Progenitor cell of endocrine pancreas (in vitro differentiated cells): ENCODE measurements around the gene RNFT2. TPM values are rescaled to one million over a fixed set of nuclear protein-coding genes. Genes with fewer than 3 reads are reported as not detected.
"Not testable (repeated sequence)": the region's sequence is repeated elsewhere in the genome, so short reads cannot be mapped to it uniquely, and the experiment has no call there.

Experiments
- DNase-seq: peaks from one replicate; pipeline ENCODE4 v3.0.0; 2021; ENCODE audit warnings: low spot score; ENCODE audit not compliant: unreplicated experiment
- H3K27ac Mint-ChIP-seq: 2 replicates; pipeline ENCODE4 v1.8.0; 2021; ENCODE audit warnings: mild to moderate bottlenecking, moderate library complexity, mixed read lengths
- H3K27me3 Mint-ChIP-seq: 2 replicates; pipeline ENCODE4 v1.8.0; 2021; ENCODE audit warnings: mixed read lengths
- H3K36me3 Mint-ChIP-seq: 2 replicates; pipeline ENCODE4 v1.8.0; 2022; ENCODE audit warnings: mixed read lengths; ENCODE audit not compliant: insufficient read depth
- H3K4me1 Mint-ChIP-seq: 2 replicates; pipeline ENCODE4 v1.8.0; 2021; ENCODE audit warnings: low read depth, mixed read lengths
- H3K4me3 Mint-ChIP-seq: 2 replicates; pipeline ENCODE4 v1.8.0; 2021; ENCODE audit warnings: low read depth, mild to moderate bottlenecking, moderate library complexity, mixed read lengths
- H3K9me3 Mint-ChIP-seq: 2 replicates; pipeline ENCODE4 v1.8.0; 2021; ENCODE audit warnings: low read depth, mixed read lengths
- CTCF ChIP-seq: fragments of 200-600 bp; sonication (generic); IDR thresholded peaks from one replicate; pipeline ENCODE4 v1.5.0; 2021; ENCODE audit warnings: antibody characterized with exemption, mild to moderate bottlenecking; ENCODE audit not compliant: unreplicated experiment
- total RNA-seq: library from RNA; stranded (reverse); gene quantifications from 2 replicates; pipeline ENCODE4 v1.2.1, GENCODE V29; 2021

Gene RNFT2
- total RNA-seq, 1 donor from 2014 or later: 32.1 TPM

GRCh38 chr12:116784238-116784612 is 46.1 kb downstream of the RNFT2 start:
- H3K36me3 Mint-ChIP-seq: peaks cover 21% of the 10 kb centered on the region
- no peaks in the 10 kb centered on the region for H3K27me3 Mint-ChIP-seq
- no peaks in the 10 kb centered on the region for H3K4me1 Mint-ChIP-seq
- no peak for DNase-seq
- H3K4me3 Mint-ChIP-seq: no peak overlapping the region
- TF ChIP-seq CTCF: no peak
- H3K9me3 Mint-ChIP-seq: no peaks in the 10 kb centered on the region
- H3K27ac Mint-ChIP-seq: no peak overlapping the region

- H3K36me3 Mint-ChIP-seq: peaks cover 11% of the 10 kb centered on the region
- H3K9me3 Mint-ChIP-seq, H3K27me3 Mint-ChIP-seq, H3K4me1 Mint-ChIP-seq, H3K4me3 Mint-ChIP-seq, H3K27ac Mint-ChIP-seq, DNase-seq: not testable (repeated sequence)
Observed at GRCh38 chr12:116789562-116789961, 51.4 kb downstream of the RNFT2 start.

- Mint-ChIP-seq H3K27ac (no peak overlapping the region), H3K9me3 (no peaks in the 10 kb centered on the region), H3K36me3 (peaks cover 6% of the 10 kb centered on the region), H3K4me1 (no peaks in the 10 kb centered on the region), H3K4me3 (no peak overlapping the region), H3K27me3 (no peaks in the 10 kb centered on the region)
- TF ChIP-seq CTCF: no peak
- DNase-seq: no peak
Observed at GRCh38 chr12:116790066-116790465, 52.0 kb downstream of the RNFT2 start.

GRCh38 chr12:116792403-116792802 is 54.3 kb downstream of the RNFT2 start:
- Mint-ChIP-seq H3K27ac (no peak overlapping the region), H3K4me1 (no peaks in the 10 kb centered on the region), H3K36me3 (peaks cover 3% of the 10 kb centered on the region), H3K4me3 (no peak overlapping the region), H3K27me3 (no peaks in the 10 kb centered on the region), H3K9me3 (no peaks in the 10 kb centered on the region)
- DNase-seq: no peak
- TF ChIP-seq CTCF: no peak

- Mint-ChIP-seq H3K4me3 (no peak overlapping the region), H3K27me3 (no peaks in the 10 kb centered on the region), H3K9me3 (no peaks in the 10 kb centered on the region), H3K27ac (no peak overlapping the region), H3K4me1 (no peaks in the 10 kb centered on the region), H3K36me3 (peaks cover 15% of the 10 kb centered on the region)
- no peak for TF ChIP-seq CTCF
- DNase-seq: no peak
Observed at GRCh38 chr12:116794725-116795124, 56.6 kb downstream of the RNFT2 start.

- no peak for TF ChIP-seq CTCF
- Mint-ChIP-seq H3K9me3 (no peaks in the 10 kb centered on the region), H3K27me3 (no peaks in the 10 kb centered on the region)
Observed at GRCh38 chr12:116797885-116798284, 59.8 kb downstream of the RNFT2 start.

More at GRCh38 chr12:116797885-116798284, 59.8 kb downstream of the RNFT2 start:
- DNase-seq: no peak
- Mint-ChIP-seq H3K36me3 (peaks cover 19% of the 10 kb centered on the region), H3K27ac (no peak overlapping the region), H3K4me3 (no peak overlapping the region), H3K4me1 (no peaks in the 10 kb centered on the region)
